Upper lobe of left lung (tissue), 6 donors: ENCODE data around the gene ORM2. TPM values are rescaled to one million over a fixed set of nuclear protein-coding genes. Genes with fewer than 3 reads are reported as not detected.
A peak's percentile ranks its signal among the peaks of the same experiment; 100 is the strongest.

Experiments used
- ATAC-seq, 2 donors: fragments of 200-7000 bp; cut with Tn5 transposase; one replicate each; pipeline ENCODE4 v1.9.1; 2022; ENCODE audit warnings: mild to moderate bottlenecking in 2 of 2, moderate library complexity in 2 of 2; ENCODE audit not compliant: low FRiP score in 2 of 2
- DNase-seq, 2 donors: peaks; one replicate each; pipeline ENCODE4 v3.0.0-alpha.2; 2019 to 2020
- H3K27ac ChIP-seq, 4 donors: fragments of 200-600 bp; sonication (generic); one replicate each; pipeline ENCODE4 v1.5.1; 2016 to 2019
- H3K27me3 ChIP-seq, 4 donors: fragments of 200-600 bp; sonication (generic); one replicate each; pipeline ENCODE4 v1.5.1; 2017 to 2019
- H3K36me3 ChIP-seq, 4 donors: fragments of 200-600 bp; sonication (generic); one replicate each; pipeline ENCODE4 v1.5.1; 2016 to 2019
- H3K4me1 ChIP-seq, 4 donors: fragments of 200-600 bp; sonication (generic); one replicate each; pipeline ENCODE4 v1.5.1; 2018 to 2019
- H3K4me3 ChIP-seq, 4 donors: fragments of 200-600 bp; sonication (generic); one replicate each; pipeline ENCODE4 v1.5.1; 2017 to 2019; ENCODE audit warnings: mild to moderate bottlenecking in 2 of 4, moderate library complexity in 1 of 4
- H3K9me3 ChIP-seq, 4 donors: fragments of 200-600 bp; sonication (generic); one replicate each; pipeline ENCODE4 v1.5.1; 2018 to 2019
- EP300 ChIP-seq, 4 donors: sonication (generic); formaldehyde crosslinking; IDR thresholded peaks; one replicate each; pipeline ENCODE4 v1.5.1; 2017; ENCODE audit warnings: antibody characterized with exemption in 4 of 4, control low read depth in 2 of 4
- POLR2A ChIP-seq, 4 donors: fragments of 450-650 bp; IDR thresholded peaks; one replicate each; pipeline ENCODE4 v1.5.1; 2016 to 2017; ENCODE audit warnings: antibody characterized with exemption in 4 of 4, mild to moderate bottlenecking in 2 of 4
- POLR2AphosphoS5 ChIP-seq, 2 donors: sonication (generic); formaldehyde crosslinking; IDR thresholded peaks; one replicate each; pipeline ENCODE4 v1.5.1; 2017; ENCODE audit warnings: antibody characterized with exemption in 2 of 2
- WGBS, 2 donors: methylation state at CpG; one replicate each; pipeline ENCODE4 v1.1.5; 2017 to 2018; 5-methylcytosine and 5-hydroxymethylcytosine counted together
- total RNA-seq, 6 donors: library from RNA; depleted of rRNA in 4 of 6; stranded (reverse); fragments of >200 nt in 4 of 6; gene quantifications; one replicate each; pipeline versions ENCODE4 v1.1.0 to v1.2.1, GENCODE V29; 2016 to 2021
- TF ChIP-seq, protein P1 (sequence below), 6 experiments: fragments of 450-650 bp in 4 of 6; fragments of 200-600 bp in 2 of 6; sonication (generic) in 2 of 6; IDR thresholded peaks; one replicate each; pipeline ENCODE4 v1.5.1; 2016 to 2019; ENCODE audit warnings: antibody characterized with exemption in 6 of 6
- donor health status: DM: no; HTN: no; CAD: no; lungs with moderate emphysema.
- donor health status: DM: no; HTN: yes; CAD: no; lungs with severe emphysema.

Gene ORM2
- total RNA-seq, 6 donors from 2014 or later, result 2.2 to 5.5 (median 4.0) TPM; not detected in 2

DNA sequence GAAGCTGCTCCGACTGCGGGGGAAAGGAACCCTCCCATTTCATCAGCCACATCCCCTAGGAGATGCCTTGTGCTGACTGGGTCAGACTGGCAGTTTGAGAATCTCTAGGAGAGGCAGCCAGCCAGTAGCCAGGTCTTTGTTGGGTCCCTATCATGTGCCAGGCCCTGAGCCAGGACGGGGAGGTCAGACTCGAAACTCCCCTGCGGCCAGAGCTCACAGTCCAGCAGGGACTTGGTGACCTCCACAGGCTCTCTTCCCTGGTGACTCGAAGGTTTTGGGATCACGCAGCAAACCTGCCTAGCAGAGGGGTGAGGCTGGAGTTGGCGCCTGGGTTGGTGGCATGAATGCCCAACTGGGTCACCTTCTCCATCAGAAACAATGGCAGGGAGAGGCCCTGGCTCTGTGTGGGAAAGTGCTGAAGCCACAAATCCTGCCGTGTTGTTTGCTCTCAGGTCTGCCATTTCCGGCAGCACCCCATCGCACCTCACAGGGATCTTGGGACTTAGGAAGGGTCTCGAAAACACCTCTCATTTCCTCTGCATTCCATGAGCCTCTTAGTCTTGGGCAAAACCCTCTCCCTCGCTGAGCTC lies 21.2 kb upstream of the ORM2 start:
- Histone ChIP-seq H3K27ac (no peak overlapping the region), H3K36me3 (no peaks in the 10 kb centered on the region), H3K27me3 (no peaks in the 10 kb centered on the region), H3K4me1 (peaks cover 0 to 6% (median 0%) of the 10 kb centered on the region in 4 donors), H3K9me3 (no peaks in the 10 kb centered on the region), H3K4me3 (no peak overlapping the region)
- TF ChIP-seq POLR2AphosphoS5 (IDR thresholded peaks at IDR 0.05) (no peak), EP300 (IDR thresholded peaks at IDR 0.05) (no peak), POLR2A (IDR thresholded peaks at IDR 0.05) (no peak)
- TF ChIP-seq, protein P1, sequence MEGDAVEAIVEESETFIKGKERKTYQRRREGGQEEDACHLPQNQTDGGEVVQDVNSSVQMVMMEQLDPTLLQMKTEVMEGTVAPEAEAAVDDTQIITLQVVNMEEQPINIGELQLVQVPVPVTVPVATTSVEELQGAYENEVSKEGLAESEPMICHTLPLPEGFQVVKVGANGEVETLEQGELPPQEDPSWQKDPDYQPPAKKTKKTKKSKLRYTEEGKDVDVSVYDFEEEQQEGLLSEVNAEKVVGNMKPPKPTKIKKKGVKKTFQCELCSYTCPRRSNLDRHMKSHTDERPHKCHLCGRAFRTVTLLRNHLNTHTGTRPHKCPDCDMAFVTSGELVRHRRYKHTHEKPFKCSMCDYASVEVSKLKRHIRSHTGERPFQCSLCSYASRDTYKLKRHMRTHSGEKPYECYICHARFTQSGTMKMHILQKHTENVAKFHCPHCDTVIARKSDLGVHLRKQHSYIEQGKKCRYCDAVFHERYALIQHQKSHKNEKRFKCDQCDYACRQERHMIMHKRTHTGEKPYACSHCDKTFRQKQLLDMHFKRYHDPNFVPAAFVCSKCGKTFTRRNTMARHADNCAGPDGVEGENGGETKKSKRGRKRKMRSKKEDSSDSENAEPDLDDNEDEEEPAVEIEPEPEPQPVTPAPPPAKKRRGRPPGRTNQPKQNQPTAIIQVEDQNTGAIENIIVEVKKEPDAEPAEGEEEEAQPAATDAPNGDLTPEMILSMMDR (IDR thresholded peaks at IDR 0.05), result no peak
- WGBS, 2 donors, result 96% methylated on average over 4 to 13 of the region's 13 CpGs
- DNase-seq, result peak in 1 of 2 donors; percentile 15
- no peak for ATAC-seq

DNA sequence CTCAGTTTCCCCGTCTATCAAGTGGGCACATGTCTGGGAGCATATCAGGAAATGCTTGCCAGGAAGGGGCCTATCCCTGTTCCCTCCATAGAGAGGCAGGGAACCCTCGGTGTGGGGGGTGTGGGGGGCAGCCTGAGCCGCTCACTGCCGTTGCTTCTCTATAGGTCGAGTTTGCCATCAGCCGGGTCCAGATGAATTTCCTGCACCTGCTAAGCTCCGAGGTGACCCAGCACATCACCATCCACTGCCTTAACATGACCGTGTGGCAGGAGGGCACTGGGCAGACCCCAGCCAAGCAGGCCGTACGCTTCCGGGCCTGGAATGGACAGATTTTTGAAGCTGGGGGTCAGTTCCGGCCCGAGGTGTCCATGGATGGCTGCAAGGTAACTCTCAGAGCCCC lies 20.6 kb upstream of the ORM2 start:
- H3K4me1 ChIP-seq, result peaks cover 0 to 6% (median 0%) of the 10 kb centered on the region in 4 donors
- ATAC-seq (no peak), DNase-seq (peak in 1 of 2 donors; percentile 11)
- WGBS, 2 donors, result 71 to 90% methylated on average over 2 to 13 of the region's 13 CpGs
- no peaks in the 10 kb centered on the region for H3K36me3 ChIP-seq
- no peak overlapping the region for H3K27ac ChIP-seq
- H3K4me3 ChIP-seq, result no peak overlapping the region
- no peak for TF ChIP-seq EP300 (IDR thresholded peaks at IDR 0.05)
- TF ChIP-seq, protein P1 (IDR thresholded peaks at IDR 0.05), result no peak
- H3K9me3 ChIP-seq, result no peaks in the 10 kb centered on the region
- no peaks in the 10 kb centered on the region for H3K27me3 ChIP-seq

DNA sequence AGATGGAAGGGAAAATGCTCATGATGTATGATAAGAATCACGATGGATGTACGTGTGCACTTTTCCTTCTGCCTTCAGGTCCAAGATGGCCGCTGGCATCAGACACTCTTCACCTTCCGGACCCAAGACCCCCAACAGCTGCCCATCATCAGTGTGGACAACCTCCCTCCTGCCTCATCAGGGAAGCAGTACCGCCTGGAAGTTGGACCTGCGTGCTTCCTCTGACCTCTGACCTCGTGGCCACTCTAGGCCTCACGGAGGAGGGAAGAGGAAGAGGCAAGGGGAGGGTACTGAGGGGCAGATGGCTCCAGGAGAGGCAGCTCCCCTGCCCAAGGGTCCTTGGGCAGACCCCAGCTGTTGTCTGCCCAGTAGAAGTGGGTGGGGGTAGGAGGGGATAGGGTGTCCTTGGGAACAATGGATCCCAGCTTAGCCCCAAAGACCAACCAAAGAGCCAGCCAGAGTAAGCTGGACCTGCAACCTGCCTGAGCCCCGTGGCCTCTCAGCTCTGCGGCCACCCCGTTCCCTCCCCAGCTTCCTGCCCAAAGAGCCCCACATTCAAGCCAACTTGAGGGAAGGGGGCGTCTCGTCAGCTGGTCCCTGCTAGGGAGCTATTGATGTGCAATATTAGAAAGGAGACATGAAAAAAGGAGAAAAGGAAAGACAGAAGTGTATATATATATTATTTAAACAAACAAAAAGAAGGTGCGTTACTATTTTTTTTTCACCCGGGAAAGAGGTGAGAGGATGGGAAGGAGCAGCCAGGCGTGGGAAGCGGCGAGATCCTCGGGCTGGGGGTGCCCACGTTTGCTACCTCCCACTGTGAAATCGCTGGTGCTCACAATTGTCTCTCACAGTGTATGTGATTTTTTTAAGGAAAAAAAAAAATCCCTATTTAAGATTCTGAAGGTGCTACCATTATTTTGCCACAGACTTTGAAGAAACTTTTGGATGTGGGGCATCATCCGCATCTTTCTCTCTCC lies 18.9 kb upstream of the ORM2 start:
- no peaks in the 10 kb centered on the region for H3K9me3 ChIP-seq
- peaks cover 0 to 9% (median 4%) of the 10 kb centered on the region in 4 donors for H3K4me1 ChIP-seq
- WGBS, 2 donors, result 85 to 86% methylated on average over 22 of the region's 22 CpGs
- TF ChIP-seq POLR2A (IDR thresholded peaks at IDR 0.05) (no peak), EP300 (IDR thresholded peaks at IDR 0.05) (no peak), POLR2AphosphoS5 (IDR thresholded peaks at IDR 0.05) (no peak)
- TF ChIP-seq, protein P1 (IDR thresholded peaks at IDR 0.05), result no peak
- H3K27me3 ChIP-seq, result no peaks in the 10 kb centered on the region
- DNase-seq (peak in 1 of 2 donors; percentile 13), ATAC-seq (no peak)
- no peak overlapping the region for H3K4me3 ChIP-seq
- H3K27ac ChIP-seq, result no peak overlapping the region
- no peaks in the 10 kb centered on the region for H3K36me3 ChIP-seq

DNA sequence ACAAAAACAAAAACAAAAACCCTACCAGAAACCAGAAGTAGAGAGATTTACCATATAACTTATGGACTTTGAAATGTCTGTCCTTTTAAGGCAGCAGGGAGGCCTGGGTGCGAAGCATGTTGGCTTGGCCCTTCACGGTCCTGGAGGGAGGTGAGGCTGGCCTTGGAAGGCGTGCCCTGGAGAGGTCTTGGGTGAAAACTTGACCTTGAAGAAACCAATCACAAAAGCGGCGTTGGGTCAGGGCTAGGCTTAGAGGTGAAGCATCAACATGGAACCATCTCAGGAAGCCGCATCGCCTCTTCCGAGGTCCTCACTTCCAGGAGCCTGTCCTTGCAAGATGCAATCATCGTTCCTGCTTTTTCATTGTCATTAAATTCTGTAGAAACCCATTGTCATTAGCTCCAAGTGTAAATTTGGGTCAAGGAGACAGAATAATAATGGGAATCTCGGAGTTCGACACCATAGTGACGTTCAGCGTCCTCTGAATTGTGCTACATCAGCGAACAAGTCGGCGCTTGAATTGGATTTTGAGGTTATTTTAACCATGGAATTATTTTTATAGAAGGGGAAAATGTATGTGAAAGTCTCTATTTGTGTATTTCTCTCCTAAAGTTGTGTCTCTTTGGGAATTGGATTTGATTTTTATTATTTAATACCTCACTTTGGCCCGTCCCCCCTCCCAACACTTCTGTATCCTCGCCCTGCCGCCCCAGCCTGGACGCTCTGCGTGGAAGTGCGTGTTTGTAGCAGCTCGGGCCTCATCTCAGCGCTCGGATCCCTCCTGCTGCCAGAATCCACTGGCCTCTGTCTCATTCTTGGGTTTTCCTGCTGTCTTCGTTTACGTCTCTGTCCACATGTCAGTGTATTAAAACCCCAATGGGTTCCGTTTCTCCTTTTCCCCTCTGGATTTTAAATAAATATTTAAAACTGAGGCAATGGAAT lies 17.8 kb upstream of the ORM2 start:
- Histone ChIP-seq H3K9me3 (no peaks in the 10 kb centered on the region), H3K36me3 (no peaks in the 10 kb centered on the region), H3K27me3 (no peaks in the 10 kb centered on the region), H3K4me3 (no peak overlapping the region), H3K27ac (no peak overlapping the region), H3K4me1 (peaks cover 0 to 9% (median 4%) of the 10 kb centered on the region in 4 donors)
- WGBS, 2 donors, result 90 to 95% methylated on average over 28 of the region's 28 CpGs
- DNase-seq (peak in 1 of 2 donors; percentile 8), ATAC-seq (no peak)
- TF ChIP-seq EP300 (IDR thresholded peaks at IDR 0.05) (no peak), POLR2A (IDR thresholded peaks at IDR 0.05) (no peak), POLR2AphosphoS5 (IDR thresholded peaks at IDR 0.05) (no peak)
- TF ChIP-seq, protein P1 (IDR thresholded peaks at IDR 0.05), result no peak
